MCF 10A (cell line): ENCODE measurements around the gene ADARB2. TPM values are rescaled to one million over a fixed set of nuclear protein-coding genes. Genes with fewer than 3 reads are reported as not detected.

Source experiments
- BruUV-seq: library from RNA; stranded (reverse); fragments of 400-500 nt; replicated peaks from 2 replicates; lab custom pipeline; 2021; lab: Mats Ljungman, UMichigan
- CTCF ChIA-PET: fragments of 300-600 bp; sonication (Branson Sonifier 250); formaldehyde crosslinking; extraction: SDS; loops from one replicate; lab custom pipeline; 2021; ENCODE audit warnings: antibody characterized with exemption, inconsistent platforms; lab: Yijun Ruan, JAX
- POLR2A ChIA-PET: fragments of 300-600, 350-650 bp; sonication (Branson Sonifier 250); formaldehyde crosslinking; extraction: SDS; loops from one replicate; lab custom pipeline; 2020; ENCODE audit warnings: antibody characterized with exemption, inconsistent platforms; lab: Yijun Ruan, JAX
- DNase-seq: peaks from one replicate; pipeline ENCODE4 v3.0.0-alpha.2; 2018; ENCODE audit not compliant: unreplicated experiment
- H3K27ac Mint-ChIP-seq: one replicate; pipeline ENCODE4 v1.8.0; 2022; ENCODE audit warnings: mild to moderate bottlenecking, low read depth, mixed read lengths; ENCODE audit not compliant: unreplicated experiment
- H3K27me3 Mint-ChIP-seq: one replicate; pipeline ENCODE4 v1.8.0; 2022; ENCODE audit warnings: mixed read lengths; ENCODE audit not compliant: insufficient read depth, unreplicated experiment
- H3K36me3 Mint-ChIP-seq: one replicate; pipeline ENCODE4 v1.8.0; 2022; ENCODE audit warnings: mild to moderate bottlenecking, moderate library complexity, mixed read lengths; ENCODE audit not compliant: insufficient read depth, unreplicated experiment
- H3K4me1 Mint-ChIP-seq: one replicate; pipeline ENCODE4 v1.8.0; 2022; ENCODE audit warnings: mixed read lengths; ENCODE audit not compliant: insufficient read depth, unreplicated experiment
- H3K4me3 Mint-ChIP-seq: one replicate; pipeline ENCODE4 v1.8.0; 2022; ENCODE audit warnings: mild to moderate bottlenecking, moderate library complexity, mixed read lengths; ENCODE audit not compliant: unreplicated experiment
- H3K9me3 Mint-ChIP-seq: one replicate; pipeline ENCODE4 v1.8.0; 2022; ENCODE audit warnings: mixed read lengths; ENCODE audit not compliant: unreplicated experiment
- intact Hi-C: fragments of 100-400 bp; cut with micrococcal nuclease; formaldehyde crosslinking; loops from 2 replicates; pipeline ENCODE4 v1.14.1; 2022
- total RNA-seq: library from RNA; stranded (reverse); gene quantifications from 2 replicates; pipeline ENCODE4 v1.2.3, GENCODE V29; 2022
- TF ChIP-seq, protein P1 (sequence below): fragments of 200-600 bp; IDR thresholded peaks from one replicate; pipeline ENCODE4 v1.8.0; 2022; ENCODE audit warnings: antibody characterized with exemption, mild to moderate bottlenecking; ENCODE audit not compliant: unreplicated experiment

Gene ADARB2
- total RNA-seq, 1 experiment from 2014 or later = 0.96 TPM

DNA sequence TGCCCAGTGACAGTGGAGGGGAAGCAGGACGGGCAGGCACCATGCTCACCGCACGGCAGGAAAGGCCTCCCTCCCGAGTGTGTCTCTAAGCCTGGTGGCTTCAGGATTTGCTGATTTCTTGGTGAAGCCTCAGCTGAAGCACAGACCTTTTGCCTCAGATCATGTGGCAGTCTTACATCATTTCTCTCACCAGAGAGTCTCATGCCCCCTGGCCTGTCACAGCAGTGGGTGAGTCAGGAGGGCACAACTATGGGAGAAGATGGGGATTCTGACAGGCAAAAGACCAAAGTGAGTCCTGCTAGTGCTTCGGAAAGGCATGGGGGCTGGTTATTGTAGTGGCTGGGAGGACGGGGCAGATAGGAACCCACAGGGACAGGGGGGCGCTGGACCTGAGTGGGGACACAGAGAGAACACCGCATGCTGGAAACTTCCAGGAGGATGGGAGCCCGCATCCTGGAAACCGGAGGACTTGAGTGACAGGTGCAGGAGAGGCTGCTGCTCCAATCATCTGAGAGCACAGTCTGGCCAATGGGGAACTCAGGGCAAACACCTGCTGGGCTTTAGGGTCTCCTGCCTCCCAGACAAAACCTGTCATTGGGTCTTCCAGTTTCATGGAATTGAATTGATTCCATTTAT is 166.8 kb downstream of the ADARB2 start:
- POLR2A ChIA-PET = no interaction called here
- intact Hi-C loops = no loop called here
- Mint-ChIP-seq H3K4me1 (no peaks in the 10 kb centered on the region), H3K27ac (no peak overlapping the region), H3K27me3 (peaks cover 28% of the 10 kb centered on the region), H3K4me3 (no peak overlapping the region), H3K36me3 (no peaks in the 10 kb centered on the region), H3K9me3 (peaks cover 7% of the 10 kb centered on the region)
- DNase-seq = no peak
- no TSS peak for BruUV-seq
- CTCF ChIA-PET = no interaction called here
- TF ChIP-seq, protein P1, sequence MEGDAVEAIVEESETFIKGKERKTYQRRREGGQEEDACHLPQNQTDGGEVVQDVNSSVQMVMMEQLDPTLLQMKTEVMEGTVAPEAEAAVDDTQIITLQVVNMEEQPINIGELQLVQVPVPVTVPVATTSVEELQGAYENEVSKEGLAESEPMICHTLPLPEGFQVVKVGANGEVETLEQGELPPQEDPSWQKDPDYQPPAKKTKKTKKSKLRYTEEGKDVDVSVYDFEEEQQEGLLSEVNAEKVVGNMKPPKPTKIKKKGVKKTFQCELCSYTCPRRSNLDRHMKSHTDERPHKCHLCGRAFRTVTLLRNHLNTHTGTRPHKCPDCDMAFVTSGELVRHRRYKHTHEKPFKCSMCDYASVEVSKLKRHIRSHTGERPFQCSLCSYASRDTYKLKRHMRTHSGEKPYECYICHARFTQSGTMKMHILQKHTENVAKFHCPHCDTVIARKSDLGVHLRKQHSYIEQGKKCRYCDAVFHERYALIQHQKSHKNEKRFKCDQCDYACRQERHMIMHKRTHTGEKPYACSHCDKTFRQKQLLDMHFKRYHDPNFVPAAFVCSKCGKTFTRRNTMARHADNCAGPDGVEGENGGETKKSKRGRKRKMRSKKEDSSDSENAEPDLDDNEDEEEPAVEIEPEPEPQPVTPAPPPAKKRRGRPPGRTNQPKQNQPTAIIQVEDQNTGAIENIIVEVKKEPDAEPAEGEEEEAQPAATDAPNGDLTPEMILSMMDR = no peak

DNA sequence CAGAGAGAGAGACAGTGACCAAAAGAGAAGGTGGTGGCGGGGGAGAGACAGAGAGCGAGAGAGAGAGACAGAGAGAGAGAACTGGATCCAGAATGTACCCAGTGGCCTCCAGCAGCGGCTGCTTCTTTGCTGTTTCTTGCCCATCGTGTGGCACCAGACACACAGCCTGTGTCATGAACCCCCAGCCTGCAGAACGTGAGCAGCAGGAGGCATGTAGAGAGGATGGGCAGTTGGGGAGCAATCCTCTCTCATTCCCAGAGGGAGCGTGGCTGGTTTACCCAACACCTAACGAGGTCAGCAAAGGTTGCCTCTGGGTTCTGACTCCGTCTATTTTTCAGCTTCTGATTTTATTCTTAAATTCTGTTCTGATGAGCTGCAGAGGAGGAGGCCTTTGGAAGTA is 168.1 kb downstream of the ADARB2 start:
- peaks cover 28% of the 10 kb centered on the region for H3K27me3 Mint-ChIP-seq
- no TSS peak for BruUV-seq
- TF ChIP-seq, protein P1 = no peak
- POLR2A ChIA-PET = no interaction called here
- H3K27ac Mint-ChIP-seq = no peak overlapping the region
- DNase-seq = no peak
- H3K9me3 Mint-ChIP-seq = peaks cover 7% of the 10 kb centered on the region
- no peaks in the 10 kb centered on the region for H3K4me1 Mint-ChIP-seq
- intact Hi-C loops = no loop called here
- CTCF ChIA-PET = no interaction called here
- H3K4me3 Mint-ChIP-seq = no peak overlapping the region
- H3K36me3 Mint-ChIP-seq = no peaks in the 10 kb centered on the region

DNA sequence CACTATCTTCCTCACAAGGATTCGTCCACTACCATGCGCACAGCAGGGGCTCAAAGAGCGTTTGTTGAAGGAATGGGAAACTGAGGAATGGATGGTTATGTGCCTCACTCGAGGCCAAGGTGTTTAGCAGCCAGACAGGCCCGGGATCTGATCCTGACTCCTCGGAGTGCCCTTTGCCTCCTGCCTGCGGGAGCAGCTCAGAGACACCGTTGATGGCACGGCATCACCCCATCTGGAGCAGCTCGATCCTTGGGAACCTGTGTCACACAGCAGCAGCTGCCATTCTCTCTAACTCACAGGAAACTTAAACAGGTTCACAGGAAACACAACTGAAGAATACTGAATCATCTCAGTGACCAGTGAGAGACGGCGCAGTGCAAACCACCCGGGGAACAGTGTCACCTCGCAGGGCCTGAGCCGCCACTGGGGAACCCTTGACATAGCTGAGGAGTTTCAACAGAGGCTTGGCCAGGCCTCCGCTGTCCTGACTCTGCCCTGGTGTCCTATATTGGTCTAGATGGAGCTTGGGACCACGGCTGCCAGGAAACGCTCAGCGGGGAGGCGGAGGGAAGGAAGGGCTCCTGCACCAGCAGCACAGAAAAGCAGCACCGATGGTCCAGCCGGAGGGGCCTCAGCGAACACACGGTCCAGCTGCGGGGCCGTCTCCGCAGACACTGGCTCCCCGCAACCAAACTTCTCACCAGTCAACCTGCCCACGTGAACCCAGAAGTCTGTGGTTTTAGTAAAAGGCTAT is 169.4 kb downstream of the ADARB2 start:
- no peaks in the 10 kb centered on the region for H3K36me3 Mint-ChIP-seq
- BruUV-seq = no TSS peak
- H3K27ac Mint-ChIP-seq = no peak overlapping the region
- peaks cover 7% of the 10 kb centered on the region for H3K9me3 Mint-ChIP-seq
- DNase-seq = no peak
- CTCF ChIA-PET = no interaction called here
- intact Hi-C loops = no loop called here
- no peak overlapping the region for H3K4me3 Mint-ChIP-seq
- H3K27me3 Mint-ChIP-seq = peaks cover 28% of the 10 kb centered on the region
- POLR2A ChIA-PET = interaction anchor here (1.4 kb wide), 1 partner anchor 13 kb away, joined by 3 read pairs; no protein-coding TSS in a partner anchor
- TF ChIP-seq, protein P1 = no peak
- H3K4me1 Mint-ChIP-seq = no peaks in the 10 kb centered on the region

DNA sequence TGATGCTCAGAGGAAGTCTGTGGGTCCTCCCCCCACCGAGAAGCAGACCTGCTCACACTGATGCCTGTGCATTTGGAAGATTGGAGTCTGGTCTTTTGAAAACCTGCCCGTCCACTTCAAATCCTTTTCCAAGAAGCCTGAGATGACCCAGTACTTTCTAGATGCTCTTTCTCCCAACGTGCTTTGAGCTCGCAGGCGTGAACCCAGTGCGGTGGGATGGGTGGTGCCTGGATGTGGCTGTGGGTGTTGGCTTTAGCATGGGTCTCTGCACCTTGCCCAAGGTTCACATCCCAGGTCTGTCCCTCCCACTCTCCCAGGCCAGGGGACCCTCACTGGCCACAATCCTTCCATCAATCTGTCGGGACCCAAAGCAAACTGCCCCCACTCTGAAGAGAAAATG is 170.2 kb downstream of the ADARB2 start:
- no peaks in the 10 kb centered on the region for H3K4me1 Mint-ChIP-seq
- no peak for DNase-seq
- H3K9me3 Mint-ChIP-seq = peaks cover 7% of the 10 kb centered on the region
- intact Hi-C loops = no loop called here
- H3K4me3 Mint-ChIP-seq = no peak overlapping the region
- no peak overlapping the region for H3K27ac Mint-ChIP-seq
- ChIA-PET POLR2A (no interaction called here), CTCF (no interaction called here)
- H3K27me3 Mint-ChIP-seq = peaks cover 28% of the 10 kb centered on the region
- no TSS peak for BruUV-seq
- no peaks in the 10 kb centered on the region for H3K36me3 Mint-ChIP-seq
- TF ChIP-seq, protein P1 = no peak
